Heart right ventricle (tissue), 16 donors: Measurements from ENCODE around the gene PSMD10. TPM values are rescaled to one million over a fixed set of nuclear protein-coding genes. Genes with fewer than 3 reads are reported as not detected.

Source experiments
- ATAC-seq, 8 donors: fragments of 200-7000 bp; cut with Tn5 transposase; one replicate each; pipeline ENCODE4 v1.9.1; 2020; ENCODE audit warnings: mild to moderate bottlenecking in 8 of 8, moderate library complexity in 8 of 8, moderate number of reproducible peaks in 1 of 8
- DNase-seq, 2 donors: peaks; one replicate each; pipeline ENCODE4 v3.0.0-alpha.2; 2020
- H3K27ac ChIP-seq, 10 donors: fragments of 200-600 bp; sonication (generic) in 2 of 10; one replicate each; pipeline versions ENCODE4 v1.5.0 to v1.8.0; 2020 to 2022; ENCODE audit warnings: mild to moderate bottlenecking in 3 of 10
- H3K27me3 ChIP-seq, 7 donors: fragments of 200-600 bp; one replicate each; pipeline ENCODE4 v1.8.0; 2021 to 2022; ENCODE audit warnings: mild to moderate bottlenecking in 2 of 7
- H3K36me3 ChIP-seq, 9 donors: fragments of 200-600 bp; sonication (generic) in 1 of 9; one replicate each; pipeline versions ENCODE4 v1.5.0 to v1.8.0; 2020 to 2022; ENCODE audit warnings: mild to moderate bottlenecking in 2 of 9
- H3K4me1 ChIP-seq, 9 donors: fragments of 200-600 bp; sonication (generic) in 1 of 9; one replicate each; pipeline versions ENCODE4 v1.5.0 to v1.8.0; 2020 to 2022; ENCODE audit warnings: mild to moderate bottlenecking in 4 of 9
- H3K4me3 ChIP-seq, 10 donors: fragments of 200-600 bp; sonication (generic) in 2 of 10; one replicate each; pipeline versions ENCODE4 v1.5.0 to v1.8.0; 2020 to 2022; ENCODE audit warnings: mild to moderate bottlenecking in 7 of 10, moderate library complexity in 2 of 10
- H3K9me3 ChIP-seq, 11 donors: fragments of 200-600 bp in 10 of 11; sonication (generic) in 2 of 11; one replicate each; pipeline versions ENCODE4 v1.5.0 to v1.8.0; 2013 to 2022; ENCODE audit warnings: mild to moderate bottlenecking in 2 of 11, control low read depth in 1 of 11, moderate library complexity in 1 of 11
- WGBS, 2 donors: extraction: QIAGEN DNeasy Blood & Tissue Kit; methylation state at CpG; one replicate each; pipeline ENCODE4 v1.1.7; 2013; ENCODE audit warnings: inconsistent platforms in 1 of 2; 5-methylcytosine and 5-hydroxymethylcytosine counted together
- intact Hi-C, 10 donors: fragments of 100-400 bp; cut with DNase I; formaldehyde crosslinking; loops; one replicate each; pipeline versions ENCODE4 v1.11.1 to v1.14.2; 2022
- long read RNA-seq, 3 donors: library from polyadenylated mRNA; unstranded; transcript quantifications; one replicate each; pipeline ENCODE4 v2.0.0, GENCODE V29; 2020 to 2021
- polyA plus RNA-seq, 2 donors: library from polyadenylated mRNA; stranded (reverse); fragments of 200-250 nt; gene quantifications; one replicate each; pipeline ENCODE4 v1.2.3, GENCODE V29; 2013
- total RNA-seq, 10 donors: library from RNA; stranded (reverse); fragmentation: NEBNext Ultra II Directional in 3 of 10; extraction: Animal tissue kit (Norgen Biotek cat#: 25700) in 3 of 10; gene quantifications; one replicate each; pipeline versions ENCODE4 v1.2.1 to v1.2.4, GENCODE V29; 2021 to 2023
- TF ChIP-seq, protein P1 (sequence below), 9 donors: fragments of 200-600 bp; sonication (generic) in 2 of 9; IDR thresholded peaks; one replicate each; pipeline versions ENCODE4 v1.5.0 to v1.8.0; 2021 to 2022; ENCODE audit warnings: antibody characterized with exemption in 9 of 9, mild to moderate bottlenecking in 5 of 9, moderate library complexity in 1 of 9
- donor health status: Arrhythmogenic right ventricular cardiomyopathy.
- donor health status: ischemic (EF 13 %, LVEDD 7.1; RV severe dilation, severe dysfunction).
- donor health status: healthy with polysubstance abuse.
- donor health status: DM: no; HTN: yes; CAD: no.
- donor health status: DM: no; HTN: no; CAD: no.
- donor health status: ischemic (EF 25% LVEDD 6.9; RV normal size, moderate dysfunction).
- donor health status: ischemic (EF 25% LVEDD 5.7; RV mildly dilated, moderate dysfunction).
- donor health status: healthy.
- donor health status: DM: yes; HTN: yes; CAD: no.
- donor health status: Ischemic cardiomyopathy.
- donor health status: ischemic (EF 35%, LVEDD 5.7; RV mildly dilated, moderate dysfunction).
- donor health status: nonischemic (EF 11% LVEDD 7.7; RV severe dilation, severe dysfunction).
- donor health status: DM: yes; HTN: yes; CAD: no.
- donor health status: PGD.
- donor health status: ischemic (EF 29% LVEDD 5.4; RV normal size, mild dysfunction).
- donor health status: nonischemic (EF 23%, LVEDD 6.1; RV moderate dilation, normal function).

Gene PSMD10, protein sequence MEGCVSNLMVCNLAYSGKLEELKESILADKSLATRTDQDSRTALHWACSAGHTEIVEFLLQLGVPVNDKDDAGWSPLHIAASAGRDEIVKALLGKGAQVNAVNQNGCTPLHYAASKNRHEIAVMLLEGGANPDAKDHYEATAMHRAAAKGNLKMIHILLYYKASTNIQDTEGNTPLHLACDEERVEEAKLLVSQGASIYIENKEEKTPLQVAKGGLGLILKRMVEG
- total RNA-seq, result 10 to 100 TPM; 16.5 to 27.0 (median 21.2) TPM
- polyA plus RNA-seq, result 10 to 100 TPM; 13.9 to 28.0 TPM
- long read RNA-seq, donor 1, transcript PSMD10-201 (5 exons, 1,546 nt), result major isoform, 11 of 14 reads
- long read RNA-seq, donor 1, partial matches to known transcripts, result 2 of 14 reads
- long read RNA-seq, donor 1, other reads (novel, unspliced or antisense), result 0 of 14 reads
- long read RNA-seq, donor 2, transcript PSMD10-201 (5 exons, 1,546 nt), result major isoform, 8 of 10 reads
- long read RNA-seq, donor 2, partial matches to known transcripts, result 0 of 10 reads
- long read RNA-seq, donor 2, other reads (novel, unspliced or antisense), result 0 of 10 reads
- long read RNA-seq, donor 3, transcript PSMD10-201 (5 exons, 1,546 nt), result major isoform, 27 of 29 reads
- long read RNA-seq, donor 3, partial matches to known transcripts, result 0 of 29 reads
- long read RNA-seq, donor 3, other reads (novel, unspliced or antisense), result 2 of 29 reads

DNA sequence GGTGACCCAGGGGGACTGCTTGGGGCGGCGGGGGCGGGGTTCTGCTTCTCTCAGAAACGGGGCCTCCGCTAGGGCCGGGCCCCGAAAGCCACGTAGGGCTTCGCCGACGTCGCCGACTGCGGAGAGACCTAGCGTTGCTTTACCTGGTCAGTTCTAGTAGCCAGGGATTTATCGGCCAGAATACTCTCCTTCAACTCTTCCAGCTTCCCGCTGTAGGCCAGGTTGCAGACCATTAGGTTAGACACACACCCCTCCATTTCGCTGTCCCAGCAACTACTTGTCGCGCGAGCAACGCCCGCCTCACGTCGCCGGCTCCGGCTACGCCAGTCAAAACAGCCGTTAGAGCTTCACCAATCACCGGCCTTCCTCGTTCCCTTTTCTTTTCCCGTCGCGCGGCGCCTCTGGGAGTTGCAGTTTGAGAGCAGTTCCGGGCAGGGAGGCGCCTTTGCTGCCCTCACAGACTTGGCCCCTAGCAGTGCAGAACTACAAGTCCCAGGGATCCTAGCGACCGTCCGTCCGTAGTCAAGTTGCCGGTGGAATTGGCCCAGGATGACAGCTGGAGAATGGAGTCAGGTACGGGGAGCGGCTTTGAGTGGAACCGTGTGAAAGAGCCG is at the start of gene PSMD10, which contains the start of gene ATG4A:
TSS of gene PSMD10 (minus strand) at position 279 of the 614 bp plus-strand sequence. CDS start at position 257, 22 bp downstream.
TSS of gene ATG4A (plus strand) at position 515 of the 614 bp plus-strand sequence. CDS start at position 564, 49 bp downstream.
- H3K36me3 ChIP-seq, result peaks cover 0 to 25% (median 14%) of the 10 kb centered on the region in 9 donors
- peaks cover 0 to 11% (median 0%) of the 10 kb centered on the region in 7 donors for H3K27me3 ChIP-seq
- no peaks in the 10 kb centered on the region for H3K9me3 ChIP-seq
- H3K4me1 ChIP-seq, result peaks cover 0 to 32% (median 7%) of the 10 kb centered on the region in 9 donors
- WGBS, 2 donors, result 1% methylated on average over 27 to 47 of the region's 47 CpGs
- ATAC-seq, result peak; percentile 98 to 99 (median 98)
- peak; percentile 89 to 94 for DNase-seq
- peak within 1 kb of the TSS; percentile 35 to 83 (median 69) for H3K4me3 ChIP-seq
- H3K27ac ChIP-seq, result peak within 1 kb of the TSS; percentile 50 to 90 (median 86)
- intact Hi-C loops, result loop anchor here in 3 of 10 donors (5.0 kb wide), 1 partner anchor 41 kb away; no protein-coding TSS in a partner anchor
- TF ChIP-seq, protein P1, sequence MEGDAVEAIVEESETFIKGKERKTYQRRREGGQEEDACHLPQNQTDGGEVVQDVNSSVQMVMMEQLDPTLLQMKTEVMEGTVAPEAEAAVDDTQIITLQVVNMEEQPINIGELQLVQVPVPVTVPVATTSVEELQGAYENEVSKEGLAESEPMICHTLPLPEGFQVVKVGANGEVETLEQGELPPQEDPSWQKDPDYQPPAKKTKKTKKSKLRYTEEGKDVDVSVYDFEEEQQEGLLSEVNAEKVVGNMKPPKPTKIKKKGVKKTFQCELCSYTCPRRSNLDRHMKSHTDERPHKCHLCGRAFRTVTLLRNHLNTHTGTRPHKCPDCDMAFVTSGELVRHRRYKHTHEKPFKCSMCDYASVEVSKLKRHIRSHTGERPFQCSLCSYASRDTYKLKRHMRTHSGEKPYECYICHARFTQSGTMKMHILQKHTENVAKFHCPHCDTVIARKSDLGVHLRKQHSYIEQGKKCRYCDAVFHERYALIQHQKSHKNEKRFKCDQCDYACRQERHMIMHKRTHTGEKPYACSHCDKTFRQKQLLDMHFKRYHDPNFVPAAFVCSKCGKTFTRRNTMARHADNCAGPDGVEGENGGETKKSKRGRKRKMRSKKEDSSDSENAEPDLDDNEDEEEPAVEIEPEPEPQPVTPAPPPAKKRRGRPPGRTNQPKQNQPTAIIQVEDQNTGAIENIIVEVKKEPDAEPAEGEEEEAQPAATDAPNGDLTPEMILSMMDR (IDR thresholded peaks at IDR 0.05), result no peak

DNA sequence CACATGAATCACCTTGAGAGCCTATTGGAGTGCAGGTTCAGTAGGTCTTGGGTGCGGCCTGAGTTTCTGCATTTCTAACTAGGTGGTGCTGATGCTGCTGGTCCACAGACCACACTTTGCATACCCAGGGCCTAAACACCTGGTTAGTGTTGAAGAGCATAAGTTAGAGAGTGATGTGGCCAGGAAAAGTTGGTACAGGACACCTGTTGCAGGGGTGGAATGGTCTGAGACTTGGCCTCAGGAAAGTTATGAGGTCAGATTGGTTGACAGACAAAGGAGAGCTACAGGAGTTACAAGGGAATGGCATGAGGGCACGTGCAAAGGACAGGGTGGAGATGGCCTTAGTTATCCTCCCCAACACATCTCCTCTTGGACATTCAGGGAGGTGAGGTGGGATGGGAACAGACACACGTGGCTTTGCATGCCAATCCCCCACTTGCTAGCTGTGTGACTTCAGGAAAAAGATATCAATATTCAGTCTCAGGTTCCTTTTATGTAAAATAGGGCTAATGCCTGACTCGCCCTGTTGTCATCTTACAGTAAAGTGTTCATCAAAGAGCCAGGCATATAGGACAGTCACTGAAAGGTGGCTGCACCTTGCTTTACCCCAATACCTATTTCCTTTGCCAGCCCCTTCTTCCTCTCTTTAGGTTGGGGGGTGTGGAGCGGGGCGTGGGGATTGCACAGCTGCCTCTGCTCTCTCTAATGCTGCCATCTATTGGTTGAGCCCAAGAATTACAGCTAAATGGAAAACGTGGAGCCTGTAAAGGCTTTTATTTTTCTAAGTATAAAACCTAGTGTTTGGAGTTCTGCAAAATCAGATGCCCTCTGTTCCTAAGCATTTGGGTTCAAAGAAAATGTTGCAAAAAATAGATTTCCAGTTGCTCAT is 47.7 kb upstream of the PSMD10 start:
- no peak overlapping the region for H3K27ac ChIP-seq
- peaks cover 0 to 6% (median 0%) of the 10 kb centered on the region in 7 donors for H3K27me3 ChIP-seq
- ATAC-seq (peak in 2 of 8 donors; percentile 14 to 44), DNase-seq (no peak)
- no peak overlapping the region for H3K4me3 ChIP-seq
- intact Hi-C loops, result loop anchor here in 5 of 10 donors (2.0 to 10.0 kb wide), 3 partner anchors 114 to 118 kb away; no protein-coding TSS in a partner anchor
- H3K4me1 ChIP-seq, result no peaks in the 10 kb centered on the region
- peaks cover 0 to 3% (median 0%) of the 10 kb centered on the region in 11 donors for H3K9me3 ChIP-seq
- peaks cover 0 to 79% (median 0%) of the 10 kb centered on the region in 9 donors for H3K36me3 ChIP-seq
- TF ChIP-seq, protein P1 (IDR thresholded peaks at IDR 0.05), result peak; percentile 19 to 56 (median 48)
- WGBS, 2 donors, result 79 to 86% methylated on average over 7 of the region's 7 CpGs

DNA sequence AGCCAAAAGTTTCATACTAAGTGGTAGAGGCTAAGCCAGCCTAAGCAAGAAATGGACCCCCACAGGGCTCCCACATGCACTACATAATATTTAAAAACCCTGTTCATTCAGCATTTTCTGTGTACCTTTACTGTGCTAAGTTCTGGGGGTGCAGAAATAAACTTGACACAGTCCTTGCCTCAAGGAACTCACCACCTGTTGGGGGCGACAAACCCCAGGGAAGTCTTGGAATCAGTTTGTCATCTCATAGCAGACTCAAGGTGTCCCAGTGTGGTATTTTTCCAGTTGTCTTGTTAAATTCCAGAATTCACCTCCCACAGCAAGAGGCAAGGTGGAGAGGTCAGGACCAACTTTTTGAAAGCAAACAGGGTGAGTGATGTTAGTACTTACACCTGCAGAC is 43.4 kb upstream of the PSMD10 start:
- intact Hi-C loops, result loop anchor here in 4 of 10 donors (5.0 to 10.0 kb wide), 3 partner anchors 42 to 112 kb away; partner anchors contain the start of genes ATG4A (in 3 of the 4) and PSMD10 (in 3 of the 4)
- Histone ChIP-seq H3K27ac (no peak overlapping the region), H3K4me1 (peaks cover 0 to 9% (median 0%) of the 10 kb centered on the region in 9 donors), H3K9me3 (peaks cover 0 to 3% (median 0%) of the 10 kb centered on the region in 11 donors), H3K36me3 (peaks cover 0 to 59% (median 0%) of the 10 kb centered on the region in 9 donors), H3K4me3 (no peak overlapping the region), H3K27me3 (peaks cover 0 to 22% (median 0%) of the 10 kb centered on the region in 7 donors)
- no peak for DNase-seq
- no peak for ATAC-seq
- TF ChIP-seq, protein P1 (IDR thresholded peaks at IDR 0.05), result no peak
- 80 to 91% methylated on average over 1 of the region's 1 CpG for WGBS, 2 donors
